ENCODE results near the gene GTPBP1. TPM values are rescaled to one million over a fixed set of nuclear protein-coding genes. Genes with fewer than 3 reads are reported as not detected.
A peak's percentile ranks its signal among the peaks of the same experiment; 100 is the strongest.

GTPBP1 gene
- total RNA-seq, 2 experiments from 2014 or later, result 51.1 to 95.0 TPM

DNA sequence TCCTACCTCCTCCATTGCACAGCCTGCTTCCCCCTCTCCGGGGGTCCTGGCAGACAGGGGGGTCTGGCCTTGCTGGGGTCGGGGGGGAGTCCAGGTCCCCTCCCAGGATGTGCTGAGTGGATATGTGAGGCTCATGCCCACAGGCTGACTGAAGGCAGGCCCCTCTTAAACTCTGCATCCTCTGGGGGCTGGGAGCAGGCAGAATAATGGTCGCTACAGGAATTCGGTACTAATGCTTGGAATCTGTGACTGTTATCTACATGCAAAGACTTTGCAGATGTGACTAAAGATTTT, 51.7 kb downstream of the GTPBP1 start:
- Histone ChIP-seq H3K4me1 (ENCODE audit: insufficient read depth, low read length, poor library complexity, severe bottlenecking) (peaks cover 38% of the 10 kb centered on the region), H3K4me2 (ENCODE audit: low read length) (peak overlapping the region; percentile 99), H2AFZ (ENCODE audit: low read length) (no peak overlapping the region), H3K9me3 (ENCODE audit: low read length) (no peaks in the 10 kb centered on the region), H3K79me2 (ENCODE audit: insufficient read depth, low read depth, low read length) (peaks cover 6% of the 10 kb centered on the region; the same call in 1 of the 2 replicates), H3K27ac (ENCODE audit: low read depth, low read length, poor library complexity, severe bottlenecking) (no peak overlapping the region), H3K4me3 (ENCODE audit: low read depth, low read length, poor library complexity, severe bottlenecking) (peak overlapping the region; percentile 94), H3K36me3 (ENCODE audit: insufficient read depth, low read length) (peaks cover 7% of the 10 kb centered on the region), H3K9me2 (ENCODE audit: insufficient read depth, low read length) (no peaks in the 10 kb centered on the region), H4K20me1 (ENCODE audit: insufficient read depth, low read length) (0 out of 2 replicates have a peak, but pooled peaks cover 4% of the 10 kb centered on the region)
- ChIA-PET POLR2A (no interaction called here), CTCF (ENCODE audit: unreplicated experiment) (no interaction called here)
- DNase-seq (ENCODE audit: low spot score), result no peak
- TF ChIP-seq, protein P1, sequence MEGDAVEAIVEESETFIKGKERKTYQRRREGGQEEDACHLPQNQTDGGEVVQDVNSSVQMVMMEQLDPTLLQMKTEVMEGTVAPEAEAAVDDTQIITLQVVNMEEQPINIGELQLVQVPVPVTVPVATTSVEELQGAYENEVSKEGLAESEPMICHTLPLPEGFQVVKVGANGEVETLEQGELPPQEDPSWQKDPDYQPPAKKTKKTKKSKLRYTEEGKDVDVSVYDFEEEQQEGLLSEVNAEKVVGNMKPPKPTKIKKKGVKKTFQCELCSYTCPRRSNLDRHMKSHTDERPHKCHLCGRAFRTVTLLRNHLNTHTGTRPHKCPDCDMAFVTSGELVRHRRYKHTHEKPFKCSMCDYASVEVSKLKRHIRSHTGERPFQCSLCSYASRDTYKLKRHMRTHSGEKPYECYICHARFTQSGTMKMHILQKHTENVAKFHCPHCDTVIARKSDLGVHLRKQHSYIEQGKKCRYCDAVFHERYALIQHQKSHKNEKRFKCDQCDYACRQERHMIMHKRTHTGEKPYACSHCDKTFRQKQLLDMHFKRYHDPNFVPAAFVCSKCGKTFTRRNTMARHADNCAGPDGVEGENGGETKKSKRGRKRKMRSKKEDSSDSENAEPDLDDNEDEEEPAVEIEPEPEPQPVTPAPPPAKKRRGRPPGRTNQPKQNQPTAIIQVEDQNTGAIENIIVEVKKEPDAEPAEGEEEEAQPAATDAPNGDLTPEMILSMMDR (conservative IDR thresholded peaks at IDR 0.05; ENCODE audit: low read length), result no peak
- no peak for TF ChIP-seq EZH2phosphoT487 (IDR thresholded peaks at IDR 0.05; ENCODE audit: borderline replicate concordance, low read depth, low read length)
- intact Hi-C loops (cut with micrococcal nuclease; ENCODE audit: unreplicated experiment), result loop anchor here (2.0 to 10.0 kb wide), 2 partner anchors 53 to 687 kb away; partner anchors contain the start of gene GTPBP1
- no TSS peak for BruUV-seq (replicated peaks)

DNA sequence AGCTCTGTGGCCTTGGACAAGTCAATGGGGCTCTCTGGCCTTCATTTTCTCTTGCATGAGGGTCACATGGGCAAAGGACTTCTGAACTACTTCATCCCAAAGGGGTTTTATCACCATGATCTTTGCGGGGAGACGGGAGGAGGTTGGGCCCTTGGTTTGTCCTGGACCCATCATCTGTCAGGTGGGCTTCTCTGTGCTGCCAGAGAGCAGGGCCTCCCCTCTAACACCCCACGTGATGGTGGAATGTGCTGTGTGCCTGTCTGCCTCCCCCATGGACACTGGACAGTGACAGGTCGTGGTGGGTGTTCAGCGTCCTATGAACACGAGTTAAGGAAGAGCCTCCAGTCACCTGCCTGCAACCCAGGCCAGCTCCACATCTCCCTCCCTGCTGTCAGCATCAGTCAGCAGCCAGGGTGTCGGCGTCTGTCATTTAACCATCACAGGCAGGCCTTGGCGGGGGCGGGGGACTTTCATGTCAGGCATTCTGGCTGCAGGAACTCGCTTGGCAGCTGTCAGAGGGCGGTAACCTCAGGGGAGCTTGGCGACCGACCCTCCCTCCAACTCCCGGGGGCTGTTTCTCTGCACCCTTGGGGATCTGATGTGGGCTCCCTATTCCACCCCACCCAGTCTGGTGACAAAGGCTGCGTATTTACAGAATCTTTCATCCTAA, 52.7 kb downstream of the GTPBP1 start:
- Histone ChIP-seq H2AFZ (ENCODE audit: low read length) (no peak overlapping the region), H3K9me3 (ENCODE audit: low read length) (no peaks in the 10 kb centered on the region), H4K20me1 (ENCODE audit: insufficient read depth, low read length) (0 out of 2 replicates have a peak, but pooled peaks cover 4% of the 10 kb centered on the region), H3K4me2 (ENCODE audit: low read length) (peak overlapping the region; percentile 99), H3K9me2 (ENCODE audit: insufficient read depth, low read length) (no peaks in the 10 kb centered on the region), H3K27ac (ENCODE audit: low read depth, low read length, poor library complexity, severe bottlenecking) (no peak overlapping the region), H3K4me3 (ENCODE audit: low read depth, low read length, poor library complexity, severe bottlenecking) (no peak overlapping the region), H3K36me3 (ENCODE audit: insufficient read depth, low read length) (no peaks in the 10 kb centered on the region), H3K4me1 (ENCODE audit: insufficient read depth, low read length, poor library complexity, severe bottlenecking) (peaks cover 35% of the 10 kb centered on the region), H3K79me2 (ENCODE audit: insufficient read depth, low read depth, low read length) (peaks cover 6% of the 10 kb centered on the region; the same call in 1 of the 2 replicates)
- CTCF ChIA-PET (ENCODE audit: unreplicated experiment), result interaction anchor here (2.3 kb wide), 1 partner anchor 11 kb away, joined by 8 read pairs; no protein-coding TSS in a partner anchor
- DNase-seq (ENCODE audit: low spot score), result no peak
- POLR2A ChIA-PET, result interaction anchor here (0.7 kb wide), 1 partner anchor 19 kb away, joined by 5 read pairs; no protein-coding TSS in a partner anchor
- BruUV-seq (replicated peaks), result no TSS peak
- intact Hi-C loops (cut with micrococcal nuclease; ENCODE audit: unreplicated experiment), result loop anchor here (10.0 kb wide), 1 partner anchor 686 kb away; no protein-coding TSS in a partner anchor
- TF ChIP-seq, protein P1 (conservative IDR thresholded peaks at IDR 0.05; ENCODE audit: low read length), result no peak
- no peak for TF ChIP-seq EZH2phosphoT487 (IDR thresholded peaks at IDR 0.05; ENCODE audit: borderline replicate concordance, low read depth, low read length)

DNA sequence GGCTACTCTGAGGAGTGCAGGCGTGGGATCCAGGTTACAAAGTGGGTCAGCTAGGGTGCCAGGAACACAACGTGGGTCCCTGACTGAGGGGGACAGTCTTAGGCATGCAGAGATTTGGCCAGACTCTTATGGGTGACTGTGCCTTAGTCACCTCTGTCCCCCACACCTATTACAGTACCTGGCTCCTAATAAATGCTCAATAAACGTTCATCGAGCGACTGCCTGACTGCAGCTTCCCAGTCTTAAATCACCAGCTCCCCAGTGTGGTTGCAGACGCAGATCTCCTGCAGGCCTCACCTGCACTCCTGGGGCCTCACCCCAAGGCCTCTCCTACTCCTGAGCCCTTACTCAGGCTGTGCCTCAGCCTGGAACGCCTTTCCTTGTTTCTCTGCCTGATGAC, 53.3 kb downstream of the GTPBP1 start:
- H3K4me1 ChIP-seq (ENCODE audit: insufficient read depth, low read length, poor library complexity, severe bottlenecking), result peaks cover 29% of the 10 kb centered on the region
- no peaks in the 10 kb centered on the region for H3K36me3 ChIP-seq (ENCODE audit: insufficient read depth, low read length)
- peaks cover 3% of the 10 kb centered on the region; the same call in 1 of the 2 replicates for H3K79me2 ChIP-seq (ENCODE audit: insufficient read depth, low read depth, low read length)
- no peaks in the 10 kb centered on the region for H3K9me3 ChIP-seq (ENCODE audit: low read length)
- no peaks in the 10 kb centered on the region for H4K20me1 ChIP-seq (ENCODE audit: insufficient read depth, low read length)
- intact Hi-C loops (cut with micrococcal nuclease; ENCODE audit: unreplicated experiment), result loop anchor here (10.0 kb wide), 1 partner anchor 686 kb away; no protein-coding TSS in a partner anchor
- no peaks in the 10 kb centered on the region for H3K9me2 ChIP-seq (ENCODE audit: insufficient read depth, low read length)
- TF ChIP-seq, protein P1 (conservative IDR thresholded peaks at IDR 0.05; ENCODE audit: low read length), result no peak
- no peak for TF ChIP-seq EZH2phosphoT487 (IDR thresholded peaks at IDR 0.05; ENCODE audit: borderline replicate concordance, low read depth, low read length)
- ChIA-PET POLR2A (no interaction called here), CTCF (ENCODE audit: unreplicated experiment) (interaction anchor here (2.3 kb wide), 1 partner anchor 11 kb away, joined by 8 read pairs; no protein-coding TSS in a partner anchor)
- DNase-seq (ENCODE audit: low spot score), result no peak
- no peak overlapping the region for H2AFZ ChIP-seq (ENCODE audit: low read length)
- H3K4me2 ChIP-seq (ENCODE audit: low read length), result no peak overlapping the region
- no peak overlapping the region for H3K27ac ChIP-seq (ENCODE audit: low read depth, low read length, poor library complexity, severe bottlenecking)
- BruUV-seq (replicated peaks), result no TSS peak
- H3K4me3 ChIP-seq (ENCODE audit: low read depth, low read length, poor library complexity, severe bottlenecking), result no peak overlapping the region
